Osteocyte (in vitro differentiated cells): ENCODE measurements around the gene ARAP1. TPM values are rescaled to one million over a fixed set of nuclear protein-coding genes. Genes with fewer than 3 reads are reported as not detected.

Experiments used
- DNase-seq: peaks from one replicate; pipeline ENCODE4 v3.0.0; 2021; ENCODE audit warnings: mixed read lengths; ENCODE audit not compliant: unreplicated experiment; ENCODE audit errors: extremely low spot score
- H3K27ac Mint-ChIP-seq: one replicate; pipeline ENCODE4 v1.8.0; 2021; ENCODE audit warnings: mild to moderate bottlenecking, mixed read lengths; ENCODE audit not compliant: unreplicated experiment
- H3K27me3 Mint-ChIP-seq: one replicate; pipeline ENCODE4 v1.8.0; 2021; ENCODE audit warnings: mixed read lengths; ENCODE audit not compliant: unreplicated experiment
- H3K36me3 Mint-ChIP-seq: one replicate; pipeline ENCODE4 v1.8.0; 2021; ENCODE audit warnings: mixed read lengths; ENCODE audit not compliant: unreplicated experiment
- H3K4me1 Mint-ChIP-seq: one replicate; pipeline ENCODE4 v1.8.0; 2021; ENCODE audit warnings: mixed read lengths; ENCODE audit not compliant: unreplicated experiment
- H3K4me3 Mint-ChIP-seq: one replicate; pipeline ENCODE4 v1.8.0; 2021; ENCODE audit warnings: mild to moderate bottlenecking, moderate library complexity, mixed read lengths; ENCODE audit not compliant: unreplicated experiment
- H3K9me3 Mint-ChIP-seq: one replicate; pipeline ENCODE4 v1.8.0; 2021; ENCODE audit warnings: mixed read lengths; ENCODE audit not compliant: unreplicated experiment
- CTCF ChIP-seq: fragments of 200-600 bp; sonication (generic); IDR thresholded peaks from 2 replicates; pipeline ENCODE4 v1.5.0; 2021; ENCODE audit warnings: antibody characterized with exemption, mild to moderate bottlenecking, moderate library complexity
- total RNA-seq: library from RNA; stranded (reverse); gene quantifications from 2 replicates; pipeline ENCODE4 v1.2.1, GENCODE V29; 2021

Gene ARAP1
- total RNA-seq, 1 donor from 2014 or later, result 64.2 TPM

- no peaks in the 10 kb centered on the region for H3K9me3 Mint-ChIP-seq
- no peak for TF ChIP-seq CTCF
- no peak overlapping the region for H3K27ac Mint-ChIP-seq
- no peak for DNase-seq
- H3K36me3 Mint-ChIP-seq, result peaks cover 5% of the 10 kb centered on the region
- H3K4me3 Mint-ChIP-seq, result no peak overlapping the region
- no peaks in the 10 kb centered on the region for H3K27me3 Mint-ChIP-seq
- H3K4me1 Mint-ChIP-seq, result peaks cover 34% of the 10 kb centered on the region
Observed at GRCh38 chr11:72716788-72717435, 35.3 kb downstream of the ARAP1 start.

- Mint-ChIP-seq H3K27ac (no peak overlapping the region), H3K9me3 (no peaks in the 10 kb centered on the region), H3K27me3 (no peaks in the 10 kb centered on the region), H3K36me3 (peaks cover 5% of the 10 kb centered on the region), H3K4me1 (peaks cover 28% of the 10 kb centered on the region), H3K4me3 (no peak overlapping the region)
- no peak for DNase-seq
- TF ChIP-seq CTCF, result no peak
Observed at GRCh38 chr11:72716290-72716689, 35.9 kb downstream of the ARAP1 start.

GRCh38 chr11:72712841-72713240 is 39.4 kb downstream of the ARAP1 start:
- H3K4me1 Mint-ChIP-seq, result peaks cover 6% of the 10 kb centered on the region
- H3K9me3 Mint-ChIP-seq, result no peaks in the 10 kb centered on the region
- no peak for DNase-seq
- no peaks in the 10 kb centered on the region for H3K27me3 Mint-ChIP-seq
- no peak for TF ChIP-seq CTCF
- H3K4me3 Mint-ChIP-seq, result no peak overlapping the region
- H3K27ac Mint-ChIP-seq, result peak overlapping the region; percentile 41
- H3K36me3 Mint-ChIP-seq, result peaks cover 16% of the 10 kb centered on the region

- Mint-ChIP-seq H3K36me3 (peaks cover 20% of the 10 kb centered on the region), H3K4me3 (no peak overlapping the region), H3K4me1 (peaks cover 6% of the 10 kb centered on the region), H3K27me3 (no peaks in the 10 kb centered on the region), H3K9me3 (no peaks in the 10 kb centered on the region), H3K27ac (peak overlapping the region; percentile 41)
- no peak for TF ChIP-seq CTCF
- DNase-seq, result no peak
Observed at GRCh38 chr11:72712168-72712751, 39.9 kb downstream of the ARAP1 start.

GRCh38 chr11:72711141-72711540 is 41.1 kb downstream of the ARAP1 start:
- no peaks in the 10 kb centered on the region for H3K9me3 Mint-ChIP-seq
- DNase-seq, result no peak
- no peak for TF ChIP-seq CTCF
- H3K4me1 Mint-ChIP-seq, result peaks cover 14% of the 10 kb centered on the region
- peaks cover 27% of the 10 kb centered on the region for H3K36me3 Mint-ChIP-seq
- no peak overlapping the region for H3K27ac Mint-ChIP-seq
- H3K27me3 Mint-ChIP-seq, result no peaks in the 10 kb centered on the region
- no peak overlapping the region for H3K4me3 Mint-ChIP-seq
